ENCODE data around the gene DIPK1A.

Gene DIPK1A

GRCh38 chr1:92822879-92823278, 138.4 kb downstream of the DIPK1A start:
- Histone ChIP-seq H3K36me3 (ENCODE audit: insufficient read depth, low read length) (no peaks in the 10 kb centered on the region), H3K9ac (ENCODE audit: low read length) (no peak overlapping the region), H3K4me3 (ENCODE audit: low read depth in 1 of 2, low read length in 2 of 2) (no peak overlapping the region), H3K4me1 (ENCODE audit: insufficient read depth, low read length) (no peaks in the 10 kb centered on the region), H3K27me3 (ENCODE audit: control insufficient read depth in 1 of 2, insufficient read depth in 2 of 2, low read length in 2 of 2) (no peaks in the 10 kb centered on the region), H3K9me3 (ENCODE audit: low read length) (no peaks in the 10 kb centered on the region), H3K27ac (ENCODE audit: low read depth, low read length) (no peak overlapping the region)

DNA sequence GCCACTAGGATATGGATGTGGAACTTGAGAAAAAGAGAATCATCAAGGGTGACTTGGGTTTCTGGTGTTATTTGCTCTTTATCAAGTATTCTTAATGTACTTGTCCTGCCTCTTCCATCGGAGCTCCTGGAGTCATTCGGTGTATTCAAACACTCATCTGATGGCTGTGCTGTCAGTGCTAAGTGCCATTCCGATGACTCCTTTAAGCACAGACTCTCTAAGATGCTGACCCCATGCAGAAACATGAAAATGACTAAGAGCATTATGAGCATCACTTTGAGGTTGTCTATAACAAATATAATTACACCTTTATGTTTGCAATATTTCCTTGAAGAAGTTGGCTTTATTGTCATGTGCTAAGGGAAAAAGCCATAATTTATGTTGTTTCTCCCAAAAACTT, 140.7 kb downstream of the DIPK1A start:
- Histone ChIP-seq H3K36me3 (ENCODE audit: insufficient read depth, low read length) (no peaks in the 10 kb centered on the region), H3K4me3 (ENCODE audit: low read depth in 1 of 2, low read length in 2 of 2) (no peak overlapping the region), H3K9ac (ENCODE audit: low read length) (no peak overlapping the region), H3K27ac (ENCODE audit: low read depth, low read length) (no peak overlapping the region), H3K4me1 (ENCODE audit: insufficient read depth, low read length) (no peaks in the 10 kb centered on the region), H3K9me3 (ENCODE audit: low read length) (no peaks in the 10 kb centered on the region), H3K27me3 (ENCODE audit: control insufficient read depth in 1 of 2, insufficient read depth in 2 of 2, low read length in 2 of 2) (no peaks in the 10 kb centered on the region)

GRCh38 chr1:92820024-92820423, 141.2 kb downstream of the DIPK1A start:
- Histone ChIP-seq H3K36me3 (ENCODE audit: insufficient read depth, low read length) (no peaks in the 10 kb centered on the region), H3K9ac (ENCODE audit: low read length) (no peak overlapping the region), H3K27ac (ENCODE audit: low read depth, low read length) (no peak overlapping the region), H3K4me1 (ENCODE audit: insufficient read depth, low read length) (no peaks in the 10 kb centered on the region), H3K9me3 (ENCODE audit: low read length) (no peaks in the 10 kb centered on the region), H3K4me3 (ENCODE audit: low read depth in 1 of 2, low read length in 2 of 2) (no peak overlapping the region), H3K27me3 (ENCODE audit: control insufficient read depth in 1 of 2, insufficient read depth in 2 of 2, low read length in 2 of 2) (no peaks in the 10 kb centered on the region)

DNA sequence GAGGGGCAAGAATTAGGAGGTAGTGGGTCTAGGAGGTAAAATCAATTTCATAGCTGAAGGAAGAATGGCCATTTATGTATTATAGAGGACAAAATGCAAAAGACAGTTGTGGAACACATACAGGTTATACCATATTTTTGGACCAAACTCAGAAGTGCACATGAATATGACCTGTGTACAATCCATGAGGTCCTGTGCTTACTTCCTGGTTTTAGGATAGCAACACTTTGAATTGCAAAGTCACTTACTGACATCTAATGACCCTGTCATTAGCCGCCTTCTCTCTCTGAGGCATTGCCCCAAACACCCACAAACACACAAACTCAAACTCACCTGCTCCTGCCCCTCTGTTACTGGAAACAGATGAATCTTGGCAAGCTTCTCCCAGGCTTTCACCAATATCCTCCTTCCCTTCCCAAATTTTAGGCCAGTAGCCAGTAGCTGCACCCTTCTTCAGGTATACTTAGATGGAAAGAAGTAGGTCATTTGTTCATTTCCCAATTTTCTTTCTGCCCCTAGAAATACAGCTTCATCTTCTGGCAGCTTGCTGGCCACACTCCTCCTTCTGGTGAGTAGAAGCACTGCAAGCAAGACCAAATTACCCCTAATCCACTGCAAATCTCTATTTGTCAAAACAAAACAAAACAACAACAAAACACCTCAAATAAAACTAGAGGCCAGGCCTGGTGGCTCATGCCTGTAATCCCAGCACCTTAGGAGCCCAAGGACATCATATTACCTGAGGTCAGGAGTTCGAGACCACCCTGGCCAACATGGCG, 143.1 kb downstream of the DIPK1A start:
- Histone ChIP-seq H3K27ac (ENCODE audit: low read depth, low read length) (no peak overlapping the region), H3K4me3 (ENCODE audit: low read depth in 1 of 2, low read length in 2 of 2) (no peak overlapping the region), H3K9ac (ENCODE audit: low read length) (no peak overlapping the region)

DNA sequence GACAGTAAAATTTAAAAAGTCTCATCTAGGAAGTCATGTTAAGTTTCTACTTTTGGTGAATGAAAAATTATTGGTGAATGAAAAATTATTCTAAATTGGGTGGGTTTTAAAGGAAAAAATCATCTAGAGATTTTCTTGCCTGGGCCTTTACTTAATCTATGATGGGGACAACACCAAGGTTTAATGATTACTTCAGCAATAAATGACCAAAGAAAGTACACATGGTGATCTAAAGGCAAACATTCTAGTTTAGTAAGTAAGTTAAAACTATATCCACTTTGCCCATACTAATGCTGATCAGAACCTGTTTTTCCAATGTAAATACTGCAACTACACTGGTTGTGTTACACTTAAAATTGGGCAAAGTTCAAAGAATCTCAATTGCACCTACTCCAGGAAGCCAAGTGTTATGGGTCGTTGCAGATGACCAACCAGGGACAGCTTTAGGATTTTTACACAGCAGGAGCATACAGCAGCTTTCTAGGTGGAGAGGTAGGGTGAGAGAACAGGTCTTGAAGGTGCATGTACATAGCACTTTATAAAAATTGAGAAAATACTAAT, 144.0 kb downstream of the DIPK1A start:
- H3K9ac ChIP-seq (ENCODE audit: low read length) = no peak overlapping the region
- no peak overlapping the region for H3K27ac ChIP-seq (ENCODE audit: low read depth, low read length)
- H3K9me3 ChIP-seq (ENCODE audit: low read length) = no peaks in the 10 kb centered on the region
- H3K36me3 ChIP-seq (ENCODE audit: insufficient read depth, low read length) = no peaks in the 10 kb centered on the region
- no peak overlapping the region for H3K4me3 ChIP-seq (ENCODE audit: low read depth in 1 of 2, low read length in 2 of 2)
- no peaks in the 10 kb centered on the region for H3K27me3 ChIP-seq (ENCODE audit: control insufficient read depth in 1 of 2, insufficient read depth in 2 of 2, low read length in 2 of 2)
- no peaks in the 10 kb centered on the region for H3K4me1 ChIP-seq (ENCODE audit: insufficient read depth, low read length)

More for the DNA sequence above, 143.1 kb downstream of the DIPK1A start:
- Histone ChIP-seq H3K4me1 (ENCODE audit: insufficient read depth, low read length) (no peaks in the 10 kb centered on the region), H3K27me3 (ENCODE audit: control insufficient read depth in 1 of 2, insufficient read depth in 2 of 2, low read length in 2 of 2) (no peaks in the 10 kb centered on the region), H3K36me3 (ENCODE audit: insufficient read depth, low read length) (no peaks in the 10 kb centered on the region), H3K9me3 (ENCODE audit: low read length) (no peaks in the 10 kb centered on the region)

DNA sequence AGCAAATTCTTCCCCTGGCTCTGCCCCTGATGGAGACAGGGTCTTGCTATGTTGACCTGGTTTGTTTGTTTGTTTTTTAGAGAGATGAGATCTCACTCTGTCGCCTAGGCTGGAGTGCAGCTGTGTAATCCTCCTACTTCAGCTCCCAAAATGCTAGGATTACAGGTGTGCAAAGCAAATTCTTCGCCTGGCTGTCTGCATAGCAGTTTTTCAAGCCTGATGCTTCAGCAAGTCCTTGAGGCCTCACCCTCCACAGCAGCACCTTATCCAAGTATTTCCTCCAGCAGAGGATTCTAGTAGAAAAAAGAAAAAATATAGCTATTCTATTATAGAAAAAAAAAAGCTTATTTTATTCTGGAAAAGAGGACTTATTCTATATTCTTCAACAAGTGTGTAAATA, 144.5 kb downstream of the DIPK1A start:
- no peaks in the 10 kb centered on the region for H3K4me1 ChIP-seq (ENCODE audit: insufficient read depth, low read length)
- H3K36me3 ChIP-seq (ENCODE audit: insufficient read depth, low read length) = no peaks in the 10 kb centered on the region
- no peak overlapping the region for H3K4me3 ChIP-seq (ENCODE audit: low read depth in 1 of 2, low read length in 2 of 2)
- no peak overlapping the region for H3K9ac ChIP-seq (ENCODE audit: low read length)
- no peaks in the 10 kb centered on the region for H3K27me3 ChIP-seq (ENCODE audit: control insufficient read depth in 1 of 2, insufficient read depth in 2 of 2, low read length in 2 of 2)
- no peaks in the 10 kb centered on the region for H3K9me3 ChIP-seq (ENCODE audit: low read length)
- no peak overlapping the region for H3K27ac ChIP-seq (ENCODE audit: low read depth, low read length)

- Histone ChIP-seq H3K9ac (ENCODE audit: low read length) (no peak overlapping the region), H3K27me3 (ENCODE audit: control insufficient read depth in 1 of 2, insufficient read depth in 2 of 2, low read length in 2 of 2) (no peaks in the 10 kb centered on the region), H3K27ac (ENCODE audit: low read depth, low read length) (no peak overlapping the region), H3K4me1 (ENCODE audit: insufficient read depth, low read length) (no peaks in the 10 kb centered on the region), H3K9me3 (ENCODE audit: low read length) (no peaks in the 10 kb centered on the region), H3K4me3 (ENCODE audit: low read depth in 1 of 2, low read length in 2 of 2) (no peak overlapping the region), H3K36me3 (ENCODE audit: insufficient read depth, low read length) (no peaks in the 10 kb centered on the region)
These were observed 152.9 kb downstream of the DIPK1A start for GRCh38 chr1:92808381-92808780.

GRCh38 chr1:92805216-92805615, 156.0 kb downstream of the DIPK1A start:
- H3K4me3 ChIP-seq (ENCODE audit: low read depth in 1 of 2, low read length in 2 of 2) = no peak overlapping the region
- no peaks in the 10 kb centered on the region for H3K4me1 ChIP-seq (ENCODE audit: insufficient read depth, low read length)
- H3K9me3 ChIP-seq (ENCODE audit: low read length) = no peaks in the 10 kb centered on the region
- no peaks in the 10 kb centered on the region for H3K27me3 ChIP-seq (ENCODE audit: control insufficient read depth in 1 of 2, insufficient read depth in 2 of 2, low read length in 2 of 2)
- no peak overlapping the region for H3K27ac ChIP-seq (ENCODE audit: low read depth, low read length)
- no peaks in the 10 kb centered on the region for H3K36me3 ChIP-seq (ENCODE audit: insufficient read depth, low read length)
- no peak overlapping the region for H3K9ac ChIP-seq (ENCODE audit: low read length)

GRCh38 chr1:92804721-92805201, 156.5 kb downstream of the DIPK1A start:
- H3K4me1 ChIP-seq (ENCODE audit: insufficient read depth, low read length) = no peaks in the 10 kb centered on the region
- H3K9ac ChIP-seq (ENCODE audit: low read length) = no peak overlapping the region
- no peak overlapping the region for H3K27ac ChIP-seq (ENCODE audit: low read depth, low read length)
- H3K9me3 ChIP-seq (ENCODE audit: low read length) = no peaks in the 10 kb centered on the region
- no peak overlapping the region for H3K4me3 ChIP-seq (ENCODE audit: low read depth in 1 of 2, low read length in 2 of 2)
- H3K36me3 ChIP-seq (ENCODE audit: insufficient read depth, low read length) = no peaks in the 10 kb centered on the region
- H3K27me3 ChIP-seq (ENCODE audit: control insufficient read depth in 1 of 2, insufficient read depth in 2 of 2, low read length in 2 of 2) = no peaks in the 10 kb centered on the region

DNA sequence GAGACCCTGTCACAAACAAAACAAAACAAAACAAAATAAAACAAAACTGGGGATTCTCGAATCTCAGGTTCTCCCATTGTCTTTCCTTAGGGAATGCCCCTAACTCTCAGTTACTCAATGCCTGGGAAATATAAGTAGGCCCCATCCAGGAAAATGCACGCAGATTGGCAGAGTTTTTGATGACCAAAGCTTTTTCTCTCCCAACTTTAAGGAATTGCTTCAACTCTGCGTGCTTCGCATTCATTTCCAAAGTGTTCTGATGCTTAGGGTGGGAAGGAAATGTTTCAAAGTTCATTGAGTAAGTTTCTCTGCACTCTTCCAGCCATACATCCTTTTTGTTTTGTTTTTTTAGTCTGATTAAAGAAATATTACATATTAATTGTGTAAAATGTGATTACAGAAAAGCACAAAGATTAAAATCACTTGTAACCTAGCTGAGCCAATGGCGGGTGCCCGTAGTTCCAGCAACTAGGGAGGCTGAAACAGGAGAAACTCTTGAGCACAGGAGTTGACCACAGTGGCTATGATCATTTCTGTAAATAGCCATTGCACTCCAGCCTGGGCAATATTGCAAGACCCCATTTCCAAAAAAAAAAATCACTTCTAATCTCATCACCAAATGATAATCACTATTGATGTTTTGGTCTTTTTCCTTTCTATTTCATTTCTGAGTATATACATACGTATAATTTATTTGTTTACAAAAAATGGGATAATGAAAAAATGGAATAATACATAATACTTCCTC, 157.9 kb downstream of the DIPK1A start:
- Histone ChIP-seq H3K27ac (ENCODE audit: low read depth, low read length) (no peak overlapping the region), H3K9me3 (ENCODE audit: low read length) (no peaks in the 10 kb centered on the region)

DNA sequence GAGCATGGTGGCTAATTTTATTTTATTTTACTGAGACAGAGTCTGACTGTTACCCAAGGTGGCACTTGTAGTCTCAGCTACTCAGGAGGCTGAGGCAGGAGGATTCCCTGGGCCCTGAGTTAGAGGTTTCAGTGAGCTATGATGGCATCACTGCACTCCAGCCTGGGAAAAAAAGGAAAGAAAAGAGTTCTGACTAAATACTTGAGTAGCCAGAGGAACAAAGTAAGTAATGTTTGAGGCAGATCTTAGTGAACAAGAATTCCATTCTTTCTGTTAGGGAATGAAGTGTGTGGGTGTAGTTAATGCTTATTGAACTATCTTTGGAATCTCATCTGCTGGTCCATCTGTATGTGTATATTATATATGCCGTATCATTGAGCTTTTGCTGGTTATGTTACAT, 163.3 kb downstream of the DIPK1A start:
- H3K4me3 ChIP-seq (ENCODE audit: low read depth in 1 of 2, low read length in 2 of 2) = no peak overlapping the region
- no peaks in the 10 kb centered on the region for H3K4me1 ChIP-seq (ENCODE audit: insufficient read depth, low read length)
- no peaks in the 10 kb centered on the region for H3K9me3 ChIP-seq (ENCODE audit: low read length)
- no peak overlapping the region for H3K27ac ChIP-seq (ENCODE audit: low read depth, low read length)
- H3K27me3 ChIP-seq (ENCODE audit: control insufficient read depth in 1 of 2, insufficient read depth in 2 of 2, low read length in 2 of 2) = no peaks in the 10 kb centered on the region
- H3K9ac ChIP-seq (ENCODE audit: low read length) = no peak overlapping the region
- H3K36me3 ChIP-seq (ENCODE audit: insufficient read depth, low read length) = no peaks in the 10 kb centered on the region

More for the DNA sequence above, 157.9 kb downstream of the DIPK1A start:
- Histone ChIP-seq H3K4me3 (ENCODE audit: low read depth in 1 of 2, low read length in 2 of 2) (no peak overlapping the region), H3K27me3 (ENCODE audit: control insufficient read depth in 1 of 2, insufficient read depth in 2 of 2, low read length in 2 of 2) (no peaks in the 10 kb centered on the region), H3K9ac (ENCODE audit: low read length) (no peak overlapping the region), H3K4me1 (ENCODE audit: insufficient read depth, low read length) (no peaks in the 10 kb centered on the region), H3K36me3 (ENCODE audit: insufficient read depth, low read length) (no peaks in the 10 kb centered on the region)

Measured in muscle layer of colon (tissue), 2 donors.